HG03442 (cell line): ENCODE measurements around the gene ACSF3.
A peak's percentile ranks its signal among the peaks of the same experiment; 100 is the strongest.

Experiments
- ATAC-seq: cut with Tn5 transposase; IDR thresholded peaks from one replicate; pipeline ENCODE4 v1.9.1; 2021; ENCODE audit warnings: mild to moderate bottlenecking, moderate library complexity; ENCODE audit not compliant: unreplicated experiment

ACSF3 gene

GRCh38 chr16:89108416-89108815 lies 14.8 kb downstream of the ACSF3 start:
- no peak for ATAC-seq

- ATAC-seq = no peak
These were observed 17.0 kb downstream of the ACSF3 start for GRCh38 chr16:89110641-89111040.

- ATAC-seq = no peak
These were observed 17.6 kb downstream of the ACSF3 start for GRCh38 chr16:89111263-89111662.

- ATAC-seq = no peak
These were observed 18.9 kb downstream of the ACSF3 start for GRCh38 chr16:89112377-89113151.

GRCh38 chr16:89113152-89113547 lies 19.5 kb downstream of the ACSF3 start:
- no peak for ATAC-seq

- no peak for ATAC-seq
These were observed 20.0 kb downstream of the ACSF3 start for GRCh38 chr16:89113661-89114060.

GRCh38 chr16:89114159-89114981 lies 20.7 kb downstream of the ACSF3 start:
- ATAC-seq = no peak

- ATAC-seq = peak; percentile 68
These were observed 21.7 kb downstream of the ACSF3 start for GRCh38 chr16:89115216-89115861.

- no peak for ATAC-seq
These were observed 22.9 kb downstream of the ACSF3 start for GRCh38 chr16:89116341-89117226.

- ATAC-seq = no peak
These were observed 23.7 kb downstream of the ACSF3 start for GRCh38 chr16:89117227-89117974.

- ATAC-seq = no peak
These were observed 24.3 kb downstream of the ACSF3 start for GRCh38 chr16:89117975-89118289.

GRCh38 chr16:89118361-89119165 lies 24.9 kb downstream of the ACSF3 start:
- no peak for ATAC-seq

- ATAC-seq = no peak
These were observed 25.5 kb downstream of the ACSF3 start for GRCh38 chr16:89119166-89119621.

GRCh38 chr16:89119661-89120141 lies 26.0 kb downstream of the ACSF3 start:
- no peak for ATAC-seq

GRCh38 chr16:89120281-89120680 lies 26.6 kb downstream of the ACSF3 start:
- ATAC-seq = no peak

GRCh38 chr16:89120921-89121351 lies 27.3 kb downstream of the ACSF3 start:
- ATAC-seq = no peak

GRCh38 chr16:89121691-89122321 lies 28.2 kb downstream of the ACSF3 start:
- ATAC-seq = no peak

- no peak for ATAC-seq
These were observed 28.7 kb downstream of the ACSF3 start for GRCh38 chr16:89122322-89122851.
